Measurements from ENCODE around the gene NPAS1. TPM values are rescaled to one million over a fixed set of nuclear protein-coding genes. Genes with fewer than 3 reads are reported as not detected.
A peak's percentile ranks its signal among the peaks of the same experiment; 100 is the strongest.

The NPAS1 gene
- total and polyA plus RNA-seq, 2 experiments from 2014 or later, result 5.6 to 9.8 TPM

DNA sequence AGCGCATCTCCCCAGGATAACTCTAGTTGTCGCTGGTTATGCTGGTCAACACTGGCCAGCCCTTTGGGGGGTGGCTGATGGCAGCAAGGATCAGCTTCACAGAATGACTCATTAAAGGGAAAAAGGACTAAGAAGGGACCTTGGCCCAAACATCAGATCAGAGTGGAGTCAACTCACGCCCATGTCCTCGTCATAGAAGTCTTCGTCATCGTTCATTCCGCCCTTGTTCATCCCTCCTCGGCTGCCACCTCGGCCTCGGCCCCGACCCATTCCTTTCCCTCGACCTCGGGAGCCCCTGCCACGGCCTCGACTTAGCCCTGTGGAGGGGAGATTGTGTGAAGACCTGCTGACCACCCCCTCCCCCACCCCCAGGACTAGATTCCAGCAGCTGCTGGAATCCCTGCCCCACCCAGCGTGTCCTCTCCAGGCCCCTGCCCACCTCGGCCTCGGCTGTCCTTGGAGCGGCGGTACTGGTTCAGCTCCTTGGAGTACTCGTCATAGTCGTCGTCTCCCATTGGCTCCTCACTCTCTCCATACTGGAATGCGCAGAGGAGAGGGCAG, 65.3 kb downstream of the NPAS1 start (continued):
- TF ChIP-seq EZH2 (IDR thresholded peaks at IDR 0.05; ENCODE audit: low read depth, unreplicated experiment) (no peak), ZNF331 (CRISPR knock-in tag; IDR thresholded peaks at IDR 0.05; ENCODE audit: low read depth) (no peak), EZH2phosphoT487 (IDR thresholded peaks at IDR 0.05; ENCODE audit: unreplicated experiment) (no peak), POLR2AphosphoS5 (IDR thresholded peaks at IDR 0.05; ENCODE audit: low read depth) (no peak), STAT1 (IDR thresholded peaks at IDR 0.05; ENCODE audit: unreplicated experiment) (no peak), JUNB (IDR thresholded peaks at IDR 0.05; ENCODE audit: unreplicated experiment) (no peak), NANOG (IDR thresholded peaks at IDR 0.05; ENCODE audit: borderline replicate concordance) (no peak), CREB1 (CRISPR knock-in tag; IDR thresholded peaks at IDR 0.05; ENCODE audit: low read depth) (no peak), ZNF114 (CRISPR knock-in tag; IDR thresholded peaks at IDR 0.05) (no peak)
- TF ChIP-seq, protein P1, sequence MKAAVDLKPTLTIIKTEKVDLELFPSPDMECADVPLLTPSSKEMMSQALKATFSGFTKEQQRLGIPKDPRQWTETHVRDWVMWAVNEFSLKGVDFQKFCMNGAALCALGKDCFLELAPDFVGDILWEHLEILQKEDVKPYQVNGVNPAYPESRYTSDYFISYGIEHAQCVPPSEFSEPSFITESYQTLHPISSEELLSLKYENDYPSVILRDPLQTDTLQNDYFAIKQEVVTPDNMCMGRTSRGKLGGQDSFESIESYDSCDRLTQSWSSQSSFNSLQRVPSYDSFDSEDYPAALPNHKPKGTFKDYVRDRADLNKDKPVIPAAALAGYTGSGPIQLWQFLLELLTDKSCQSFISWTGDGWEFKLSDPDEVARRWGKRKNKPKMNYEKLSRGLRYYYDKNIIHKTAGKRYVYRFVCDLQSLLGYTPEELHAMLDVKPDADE (IDR thresholded peaks at IDR 0.05), result no peak

DNA sequence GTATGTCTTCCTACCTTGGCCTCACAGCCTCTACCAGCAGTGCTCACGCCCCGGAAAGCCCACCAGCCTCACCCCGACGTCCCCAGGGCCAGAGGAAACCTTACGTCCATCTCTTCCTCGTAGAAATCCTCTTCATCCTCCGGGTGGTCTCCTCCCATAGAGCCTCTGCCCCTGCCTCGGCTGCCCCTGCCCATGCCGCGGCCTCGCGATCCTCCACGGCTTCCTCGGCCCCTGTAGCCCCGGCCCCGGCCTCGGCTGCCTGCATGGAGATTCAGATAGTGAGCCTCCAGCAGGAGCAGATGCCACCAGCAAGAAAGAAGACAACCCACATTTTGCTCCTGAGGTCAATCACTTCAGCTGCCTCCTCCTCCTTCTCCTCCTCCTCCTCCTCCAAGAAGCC, 66.6 kb downstream of the NPAS1 start:
- DNase-seq (ENCODE audit: low spot score) (no peak), ATAC-seq (no peak)
- Mint-ChIP-seq H3K27me3 (ENCODE audit: insufficient read depth, low read depth, poor library complexity) (peaks cover 7% of the 10 kb centered on the region), H3K4me3 (no peak overlapping the region), H3K9me3 (no peaks in the 10 kb centered on the region), H3K4me1 (peaks cover 14% of the 10 kb centered on the region; the same call in 2 of the 3 replicates), H3K27ac (peak overlapping the region; percentile 44; the same call in 1 of the 2 replicates), H3K36me3 (ENCODE audit: low read depth) (peaks cover 96% of the 10 kb centered on the region)
- no peaks in the 10 kb centered on the region for H3K9me2 ChIP-seq (ENCODE audit: insufficient read depth)
- no peaks in the 10 kb centered on the region for H3K27me3 ChIP-seq (ENCODE audit: insufficient read depth)
- H3K4me3 ChIP-seq, result no peak overlapping the region
- 0 out of 2 replicates have a peak, but pooled peaks cover 7% of the 10 kb centered on the region for H3K79me2 ChIP-seq (replicated peaks; ENCODE audit: insufficient read depth)
- peaks cover 35% of the 10 kb centered on the region for H3K36me3 ChIP-seq (ENCODE audit: insufficient read depth)
- H3K4me2 ChIP-seq, result no peak overlapping the region
- no peaks in the 10 kb centered on the region; the same call in 1 of the 2 replicates for H3K4me1 ChIP-seq (ENCODE audit: insufficient read depth)
- H3K27ac ChIP-seq (ENCODE audit: low read depth), result no peak overlapping the region; the same call in 1 of the 2 replicates
- TF ChIP-seq, protein P2, sequence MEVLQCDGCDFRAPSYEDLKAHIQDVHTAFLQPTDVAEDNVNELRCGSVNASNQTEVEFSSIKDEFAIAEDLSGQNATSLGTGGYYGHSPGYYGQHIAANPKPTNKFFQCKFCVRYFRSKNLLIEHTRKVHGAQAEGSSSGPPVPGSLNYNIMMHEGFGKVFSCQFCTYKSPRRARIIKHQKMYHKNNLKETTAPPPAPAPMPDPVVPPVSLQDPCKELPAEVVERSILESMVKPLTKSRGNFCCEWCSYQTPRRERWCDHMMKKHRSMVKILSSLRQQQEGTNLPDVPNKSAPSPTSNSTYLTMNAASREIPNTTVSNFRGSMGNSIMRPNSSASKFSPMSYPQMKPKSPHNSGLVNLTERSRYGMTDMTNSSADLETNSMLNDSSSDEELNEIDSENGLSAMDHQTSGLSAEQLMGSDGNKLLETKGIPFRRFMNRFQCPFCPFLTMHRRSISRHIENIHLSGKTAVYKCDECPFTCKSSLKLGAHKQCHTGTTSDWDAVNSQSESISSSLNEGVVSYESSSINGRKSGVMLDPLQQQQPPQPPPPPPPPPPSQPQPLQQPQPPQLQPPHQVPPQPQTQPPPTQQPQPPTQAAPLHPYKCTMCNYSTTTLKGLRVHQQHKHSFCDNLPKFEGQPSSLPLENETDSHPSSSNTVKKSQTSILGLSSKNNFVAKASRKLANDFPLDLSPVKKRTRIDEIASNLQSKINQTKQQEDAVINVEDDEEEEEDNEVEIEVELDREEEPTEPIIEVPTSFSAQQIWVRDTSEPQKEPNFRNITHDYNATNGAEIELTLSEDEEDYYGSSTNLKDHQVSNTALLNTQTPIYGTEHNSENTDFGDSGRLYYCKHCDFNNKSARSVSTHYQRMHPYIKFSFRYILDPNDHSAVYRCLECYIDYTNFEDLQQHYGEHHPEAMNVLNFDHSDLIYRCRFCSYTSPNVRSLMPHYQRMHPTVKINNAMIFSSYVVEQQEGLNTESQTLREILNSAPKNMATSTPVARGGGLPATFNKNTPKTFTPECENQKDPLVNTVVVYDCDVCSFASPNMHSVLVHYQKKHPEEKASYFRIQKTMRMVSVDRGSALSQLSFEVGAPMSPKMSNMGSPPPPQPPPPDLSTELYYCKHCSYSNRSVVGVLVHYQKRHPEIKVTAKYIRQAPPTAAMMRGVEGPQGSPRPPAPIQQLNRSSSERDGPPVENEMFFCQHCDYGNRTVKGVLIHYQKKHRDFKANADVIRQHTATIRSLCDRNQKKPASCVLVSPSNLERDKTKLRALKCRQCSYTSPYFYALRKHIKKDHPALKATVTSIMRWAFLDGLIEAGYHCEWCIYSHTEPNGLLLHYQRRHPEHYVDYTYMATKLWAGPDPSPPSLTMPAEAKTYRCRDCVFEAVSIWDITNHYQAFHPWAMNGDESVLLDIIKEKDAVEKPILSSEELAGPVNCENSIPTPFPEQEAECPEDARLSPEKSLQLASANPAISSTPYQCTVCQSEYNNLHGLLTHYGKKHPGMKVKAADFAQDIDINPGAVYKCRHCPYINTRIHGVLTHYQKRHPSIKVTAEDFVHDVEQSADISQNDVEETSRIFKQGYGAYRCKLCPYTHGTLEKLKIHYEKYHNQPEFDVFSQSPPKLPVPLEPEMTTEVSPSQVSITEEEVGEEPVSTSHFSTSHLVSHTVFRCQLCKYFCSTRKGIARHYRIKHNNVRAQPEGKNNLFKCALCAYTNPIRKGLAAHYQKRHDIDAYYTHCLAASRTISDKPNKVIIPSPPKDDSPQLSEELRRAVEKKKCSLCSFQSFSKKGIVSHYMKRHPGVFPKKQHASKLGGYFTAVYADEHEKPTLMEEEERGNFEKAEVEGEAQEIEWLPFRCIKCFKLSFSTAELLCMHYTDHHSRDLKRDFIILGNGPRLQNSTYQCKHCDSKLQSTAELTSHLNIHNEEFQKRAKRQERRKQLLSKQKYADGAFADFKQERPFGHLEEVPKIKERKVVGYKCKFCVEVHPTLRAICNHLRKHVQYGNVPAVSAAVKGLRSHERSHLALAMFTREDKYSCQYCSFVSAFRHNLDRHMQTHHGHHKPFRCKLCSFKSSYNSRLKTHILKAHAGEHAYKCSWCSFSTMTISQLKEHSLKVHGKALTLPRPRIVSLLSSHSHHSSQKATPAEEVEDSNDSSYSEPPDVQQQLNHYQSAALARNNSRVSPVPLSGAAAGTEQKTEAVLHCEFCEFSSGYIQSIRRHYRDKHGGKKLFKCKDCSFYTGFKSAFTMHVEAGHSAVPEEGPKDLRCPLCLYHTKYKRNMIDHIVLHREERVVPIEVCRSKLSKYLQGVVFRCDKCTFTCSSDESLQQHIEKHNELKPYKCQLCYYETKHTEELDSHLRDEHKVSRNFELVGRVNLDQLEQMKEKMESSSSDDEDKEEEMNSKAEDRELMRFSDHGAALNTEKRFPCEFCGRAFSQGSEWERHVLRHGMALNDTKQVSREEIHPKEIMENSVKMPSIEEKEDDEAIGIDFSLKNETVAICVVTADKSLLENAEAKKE (CRISPR knock-in tag; IDR thresholded peaks at IDR 0.05), result no peak
- TF ChIP-seq, protein P1 (IDR thresholded peaks at IDR 0.05), result no peak
- no peak for TF ChIP-seq EZH2 (IDR thresholded peaks at IDR 0.05; ENCODE audit: low read depth, unreplicated experiment)
- no peak for TF ChIP-seq JUNB (IDR thresholded peaks at IDR 0.05; ENCODE audit: unreplicated experiment)
- TF ChIP-seq NANOG (IDR thresholded peaks at IDR 0.05; ENCODE audit: borderline replicate concordance), result no peak
- H2AFZ ChIP-seq, result no peak overlapping the region
- H4K20me1 ChIP-seq (replicated peaks; ENCODE audit: insufficient read depth), result peaks cover 14% of the 10 kb centered on the region
- H3F3A ChIP-seq (replicated peaks; ENCODE audit: low read depth), result peaks cover 14% of the 10 kb centered on the region; the same call in 1 of the 2 replicates

Measured in GM23338 (cell line).